HG03108 (cell line): ENCODE results near the gene HS6ST3.

Experiments
- ATAC-seq: cut with Tn5 transposase; IDR thresholded peaks from one replicate; pipeline ENCODE4 v1.9.1; 2021; ENCODE audit warnings: moderate library complexity; ENCODE audit not compliant: unreplicated experiment

Gene HS6ST3

GRCh38 chr13:96527497-96527896 is 437.6 kb downstream of the HS6ST3 start:
- ATAC-seq: no peak

GRCh38 chr13:96532804-96533203 is 442.9 kb downstream of the HS6ST3 start:
- no peak for ATAC-seq

GRCh38 chr13:96533408-96533807 is 443.5 kb downstream of the HS6ST3 start:
- ATAC-seq: no peak

GRCh38 chr13:96539791-96540190 is 449.9 kb downstream of the HS6ST3 start:
- ATAC-seq: no peak

GRCh38 chr13:96540670-96541069 is 450.8 kb downstream of the HS6ST3 start:
- ATAC-seq: no peak

- no peak for ATAC-seq
Measured at GRCh38 chr13:96542986-96543385, 453.1 kb downstream of the HS6ST3 start.

- no peak for ATAC-seq
Measured at GRCh38 chr13:96544957-96545356, 455.1 kb downstream of the HS6ST3 start.

GRCh38 chr13:96546463-96546862 is 456.6 kb downstream of the HS6ST3 start:
- no peak for ATAC-seq

GRCh38 chr13:96551546-96551945 is 461.6 kb downstream of the HS6ST3 start:
- ATAC-seq: no peak

- ATAC-seq: no peak
Measured at GRCh38 chr13:96552559-96552958, 462.7 kb downstream of the HS6ST3 start.

- ATAC-seq: no peak
Measured at GRCh38 chr13:96553796-96554195, 463.9 kb downstream of the HS6ST3 start.

GRCh38 chr13:96573563-96573962 is 483.7 kb downstream of the HS6ST3 start:
- ATAC-seq: no peak

- no peak for ATAC-seq
Measured at GRCh38 chr13:96575423-96576320, 485.8 kb downstream of the HS6ST3 start.

GRCh38 chr13:96581741-96582140 is 491.8 kb downstream of the HS6ST3 start:
- no peak for ATAC-seq

- no peak for ATAC-seq
Measured at GRCh38 chr13:96615252-96615651, 525.3 kb downstream of the HS6ST3 start.

GRCh38 chr13:96617528-96617927 is 527.6 kb downstream of the HS6ST3 start:
- ATAC-seq: no peak

- no peak for ATAC-seq
Measured at GRCh38 chr13:96621634-96622183, 531.8 kb downstream of the HS6ST3 start.

- ATAC-seq: no peak
Measured at GRCh38 chr13:96629331-96629730, 539.4 kb downstream of the HS6ST3 start.

GRCh38 chr13:96632536-96633320 is 542.8 kb downstream of the HS6ST3 start:
- ATAC-seq: no peak

- ATAC-seq: no peak
Measured at GRCh38 chr13:96636001-96636709, 546.2 kb downstream of the HS6ST3 start.

GRCh38 chr13:96637039-96637438 is 547.1 kb downstream of the HS6ST3 start:
- ATAC-seq: no peak
